MM.1S (cell line): ENCODE results near the gene KIF1C.

Source experiments
- DNase-seq: peaks from one replicate; pipeline ENCODE4 v3.0.0-alpha.2; 2015
- H2AFZ ChIP-seq: fragments of 300-600 bp; sonication (generic); 2 replicates; pipeline ENCODE4 v1.6.0; 2016; ENCODE audit warnings: antibody characterized with exemption, low read length
- H3F3A ChIP-seq: fragments of 300-600 bp; sonication (generic); 2 replicates; pipeline ENCODE4 v1.6.1; 2016; ENCODE audit warnings: mild to moderate bottlenecking, antibody characterized with exemption, low read length, moderate library complexity, mixed read lengths; ENCODE audit not compliant: insufficient read depth
- H3K27ac ChIP-seq: fragments of 300-600 bp; sonication (generic); 2 replicates; pipeline ENCODE4 v1.5.1; 2016; ENCODE audit warnings: mild to moderate bottlenecking, low read length
- H3K27me3 ChIP-seq: fragments of 300-600 bp; sonication (generic); replicated peaks from 2 replicates; pipeline ENCODE4 v1.6.0; 2016; ENCODE audit warnings: low read length; ENCODE audit not compliant: insufficient read depth
- H3K36me3 ChIP-seq: fragments of 300-600 bp; sonication (generic); replicated peaks from 2 replicates; pipeline ENCODE4 v1.6.1; 2016; ENCODE audit warnings: mild to moderate bottlenecking, low read length, mixed read lengths; ENCODE audit not compliant: insufficient read depth
- H3K4me1 ChIP-seq: fragments of 300-600 bp; sonication (generic); 2 replicates; pipeline ENCODE4 v1.6.1; 2016; ENCODE audit warnings: low read length, mixed read lengths
- H3K4me2 ChIP-seq: fragments of 300-600 bp; sonication (generic); 2 replicates; pipeline ENCODE4 v1.6.0; 2016; ENCODE audit warnings: low read depth, low read length
- H3K4me3 ChIP-seq: fragments of 300-600 bp; sonication (generic); 2 replicates; pipeline ENCODE4 v1.5.1; 2016; ENCODE audit warnings: low read length, mixed read lengths
- H3K79me2 ChIP-seq: fragments of 300-600 bp; sonication (generic); 2 replicates; pipeline ENCODE4 v1.6.1; 2016; ENCODE audit warnings: mixed run types, low read length, mixed read lengths
- H3K9ac ChIP-seq: fragments of 300-600 bp; sonication (generic); 2 replicates; pipeline ENCODE4 v1.6.1; 2016; ENCODE audit warnings: low read length, mixed read lengths
- H3K9me2 ChIP-seq: fragments of 300-600 bp; sonication (generic); replicated peaks from 2 replicates; pipeline ENCODE4 v1.6.1; 2016; ENCODE audit warnings: mild to moderate bottlenecking, low read length, mixed read lengths; ENCODE audit not compliant: insufficient read depth
- H3K9me3 ChIP-seq: fragments of 300-600 bp; sonication (generic); replicated peaks from 2 replicates; pipeline ENCODE4 v1.6.1; 2016; ENCODE audit warnings: mild to moderate bottlenecking, low read length, mixed read lengths; ENCODE audit not compliant: insufficient read depth
- H4K20me1 ChIP-seq: fragments of 300-600 bp; sonication (generic); 2 replicates; pipeline ENCODE4 v1.6.1; 2016; ENCODE audit warnings: mild to moderate bottlenecking, low read length, moderate library complexity, mixed read lengths; ENCODE audit not compliant: insufficient read depth
- CTCF ChIP-seq: fragments of 300-600 bp; sonication (generic); IDR thresholded peaks from 2 replicates; pipeline ENCODE4 v1.5.1; 2016; ENCODE audit warnings: antibody characterized with exemption, low read length, mixed read lengths
- EZH2 ChIP-seq: fragments of 300-600 bp; sonication (generic); optimal IDR thresholded peaks from 2 replicates; pipeline ENCODE3; 2017; ENCODE audit warnings: low read depth, mild to moderate bottlenecking, antibody characterized with exemption, low read length, mixed read lengths
- EZH2phosphoT487 ChIP-seq: fragments of 300-600 bp; sonication (generic); IDR thresholded peaks from 2 replicates; pipeline ENCODE4 v1.6.1; 2018; ENCODE audit warnings: antibody characterized with exemption, low read length

KIF1C gene

GRCh38 chr17:5032865-5033264 is 35.1 kb downstream of the KIF1C start:
- no peak overlapping the region for H3K9ac ChIP-seq
- H3K9me2 ChIP-seq: no peaks in the 10 kb centered on the region
- no peaks in the 10 kb centered on the region for H4K20me1 ChIP-seq
- no peaks in the 10 kb centered on the region for H3K79me2 ChIP-seq
- no peak for DNase-seq
- H3F3A ChIP-seq: peaks cover 8% of the 10 kb centered on the region
- H3K27ac ChIP-seq: no peak overlapping the region
- H3K36me3 ChIP-seq: no peaks in the 10 kb centered on the region
- no peak overlapping the region for H2AFZ ChIP-seq
- peaks cover 9% of the 10 kb centered on the region; the same call in 1 of the 2 replicates for H3K4me1 ChIP-seq
- H3K9me3 ChIP-seq: no peaks in the 10 kb centered on the region
- TF ChIP-seq CTCF: no peak
- no peak for TF ChIP-seq EZH2
- no peak for TF ChIP-seq EZH2phosphoT487
- H3K27me3 ChIP-seq: no peaks in the 10 kb centered on the region
- no peak overlapping the region for H3K4me3 ChIP-seq
- no peak overlapping the region for H3K4me2 ChIP-seq

GRCh38 chr17:5033352-5034015 is 35.7 kb downstream of the KIF1C start:
- Histone ChIP-seq H2AFZ (no peak overlapping the region), H3K27me3 (no peaks in the 10 kb centered on the region), H3K9ac (no peak overlapping the region), H3K9me2 (no peaks in the 10 kb centered on the region), H3K79me2 (no peaks in the 10 kb centered on the region), H3K36me3 (no peaks in the 10 kb centered on the region), H4K20me1 (no peaks in the 10 kb centered on the region), H3K27ac (no peak overlapping the region), H3K4me3 (no peak overlapping the region), H3K4me1 (peaks cover 9% of the 10 kb centered on the region; the same call in 1 of the 2 replicates), H3K4me2 (no peak overlapping the region), H3K9me3 (no peaks in the 10 kb centered on the region), H3F3A (peaks cover 8% of the 10 kb centered on the region)
- no peak for DNase-seq
- TF ChIP-seq CTCF (no peak), EZH2 (no peak), EZH2phosphoT487 (no peak)

GRCh38 chr17:5034063-5034462 is 36.3 kb downstream of the KIF1C start:
- TF ChIP-seq EZH2: no peak
- TF ChIP-seq EZH2phosphoT487: no peak
- no peak for TF ChIP-seq CTCF
- H4K20me1 ChIP-seq: no peaks in the 10 kb centered on the region
- no peak overlapping the region for H3K4me3 ChIP-seq
- H3K9me2 ChIP-seq: no peaks in the 10 kb centered on the region
- peaks cover 9% of the 10 kb centered on the region; the same call in 1 of the 2 replicates for H3K4me1 ChIP-seq
- no peaks in the 10 kb centered on the region for H3K9me3 ChIP-seq
- no peak overlapping the region for H3K9ac ChIP-seq
- H3F3A ChIP-seq: peaks cover 8% of the 10 kb centered on the region
- no peak overlapping the region for H3K27ac ChIP-seq
- no peaks in the 10 kb centered on the region for H3K36me3 ChIP-seq
- H3K4me2 ChIP-seq: no peak overlapping the region
- H2AFZ ChIP-seq: no peak overlapping the region
- H3K27me3 ChIP-seq: no peaks in the 10 kb centered on the region
- DNase-seq: no peak
- H3K79me2 ChIP-seq: no peaks in the 10 kb centered on the region
